H1 (cell line): ENCODE measurements around the gene PSMC3. TPM values are rescaled to one million over a fixed set of nuclear protein-coding genes. Genes with fewer than 3 reads are reported as not detected.

ENCODE experiments used
- BCL11A ChIP-seq, 2 experiments: IDR thresholded peaks; one replicate each; pipeline ENCODE4 v1.6.1; 2011; ENCODE audit warnings: low read depth in 2 of 2, low read length in 2 of 2, mild to moderate bottlenecking in 2 of 2
- polyA plus RNA-seq, 7 experiments: library from polyadenylated mRNA; depleted of rRNA in 3 of 7; stranded (reverse) in 5 of 7; unstranded in 2 of 7; fragments of >200 nt in 5 of 7; fragments of 200-250 nt in 2 of 7; gene quantifications; 1 replicate in 5 of 7; 2 replicates in 1 of 7; 4 replicates in 1 of 7; pipeline versions ENCODE4 v1.2.1 to v1.2.3, GENCODE V29; 2011 to 2013; ENCODE audit warnings: missing spikeins in 2 of 7, mixed read lengths in 2 of 7
- total RNA-seq: library from RNA; stranded (reverse); fragmentation: NEBNext Ultra II Directional; extraction: Animal tissue kit (Norgen Biotek cat#: 25700); gene quantifications from 2 replicates; pipeline ENCODE4 v1.2.1, GENCODE V29; 2021
- TF ChIP-seq, protein P1 (sequence below): fragments of 300-600 bp; sonication (generic); IDR thresholded peaks from 2 replicates; pipeline ENCODE4 v1.7.1; 2012; ENCODE audit warnings: low read length, moderate library complexity, mild to moderate bottlenecking, inconsistent platforms; ENCODE audit not compliant: insufficient replicate concordance

Gene PSMC3
- total and polyA plus RNA-seq, 2 of the 8 experiments (the other 6 are each of a cell fraction or from before 2014, with no cell fraction given), result 105 to 160 TPM

DNA sequence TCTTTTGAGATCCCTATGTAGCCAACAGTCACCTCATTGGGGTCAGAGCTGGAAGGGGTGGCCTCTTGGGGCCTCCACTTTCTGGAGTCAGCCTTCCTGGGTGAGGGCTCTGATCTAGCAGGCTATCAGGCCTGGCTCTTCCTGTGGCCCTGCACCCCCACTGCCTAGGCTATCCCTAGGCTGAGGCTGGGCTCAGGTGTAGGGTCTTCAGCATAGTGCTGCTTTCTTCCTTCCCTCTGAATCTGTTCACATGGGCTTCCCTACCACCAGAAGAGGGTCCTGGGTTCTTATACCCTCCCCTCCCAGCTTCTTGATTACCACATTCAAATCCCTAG, 47.4 kb downstream of the PSMC3 start (continued):
- TF ChIP-seq, protein P1, sequence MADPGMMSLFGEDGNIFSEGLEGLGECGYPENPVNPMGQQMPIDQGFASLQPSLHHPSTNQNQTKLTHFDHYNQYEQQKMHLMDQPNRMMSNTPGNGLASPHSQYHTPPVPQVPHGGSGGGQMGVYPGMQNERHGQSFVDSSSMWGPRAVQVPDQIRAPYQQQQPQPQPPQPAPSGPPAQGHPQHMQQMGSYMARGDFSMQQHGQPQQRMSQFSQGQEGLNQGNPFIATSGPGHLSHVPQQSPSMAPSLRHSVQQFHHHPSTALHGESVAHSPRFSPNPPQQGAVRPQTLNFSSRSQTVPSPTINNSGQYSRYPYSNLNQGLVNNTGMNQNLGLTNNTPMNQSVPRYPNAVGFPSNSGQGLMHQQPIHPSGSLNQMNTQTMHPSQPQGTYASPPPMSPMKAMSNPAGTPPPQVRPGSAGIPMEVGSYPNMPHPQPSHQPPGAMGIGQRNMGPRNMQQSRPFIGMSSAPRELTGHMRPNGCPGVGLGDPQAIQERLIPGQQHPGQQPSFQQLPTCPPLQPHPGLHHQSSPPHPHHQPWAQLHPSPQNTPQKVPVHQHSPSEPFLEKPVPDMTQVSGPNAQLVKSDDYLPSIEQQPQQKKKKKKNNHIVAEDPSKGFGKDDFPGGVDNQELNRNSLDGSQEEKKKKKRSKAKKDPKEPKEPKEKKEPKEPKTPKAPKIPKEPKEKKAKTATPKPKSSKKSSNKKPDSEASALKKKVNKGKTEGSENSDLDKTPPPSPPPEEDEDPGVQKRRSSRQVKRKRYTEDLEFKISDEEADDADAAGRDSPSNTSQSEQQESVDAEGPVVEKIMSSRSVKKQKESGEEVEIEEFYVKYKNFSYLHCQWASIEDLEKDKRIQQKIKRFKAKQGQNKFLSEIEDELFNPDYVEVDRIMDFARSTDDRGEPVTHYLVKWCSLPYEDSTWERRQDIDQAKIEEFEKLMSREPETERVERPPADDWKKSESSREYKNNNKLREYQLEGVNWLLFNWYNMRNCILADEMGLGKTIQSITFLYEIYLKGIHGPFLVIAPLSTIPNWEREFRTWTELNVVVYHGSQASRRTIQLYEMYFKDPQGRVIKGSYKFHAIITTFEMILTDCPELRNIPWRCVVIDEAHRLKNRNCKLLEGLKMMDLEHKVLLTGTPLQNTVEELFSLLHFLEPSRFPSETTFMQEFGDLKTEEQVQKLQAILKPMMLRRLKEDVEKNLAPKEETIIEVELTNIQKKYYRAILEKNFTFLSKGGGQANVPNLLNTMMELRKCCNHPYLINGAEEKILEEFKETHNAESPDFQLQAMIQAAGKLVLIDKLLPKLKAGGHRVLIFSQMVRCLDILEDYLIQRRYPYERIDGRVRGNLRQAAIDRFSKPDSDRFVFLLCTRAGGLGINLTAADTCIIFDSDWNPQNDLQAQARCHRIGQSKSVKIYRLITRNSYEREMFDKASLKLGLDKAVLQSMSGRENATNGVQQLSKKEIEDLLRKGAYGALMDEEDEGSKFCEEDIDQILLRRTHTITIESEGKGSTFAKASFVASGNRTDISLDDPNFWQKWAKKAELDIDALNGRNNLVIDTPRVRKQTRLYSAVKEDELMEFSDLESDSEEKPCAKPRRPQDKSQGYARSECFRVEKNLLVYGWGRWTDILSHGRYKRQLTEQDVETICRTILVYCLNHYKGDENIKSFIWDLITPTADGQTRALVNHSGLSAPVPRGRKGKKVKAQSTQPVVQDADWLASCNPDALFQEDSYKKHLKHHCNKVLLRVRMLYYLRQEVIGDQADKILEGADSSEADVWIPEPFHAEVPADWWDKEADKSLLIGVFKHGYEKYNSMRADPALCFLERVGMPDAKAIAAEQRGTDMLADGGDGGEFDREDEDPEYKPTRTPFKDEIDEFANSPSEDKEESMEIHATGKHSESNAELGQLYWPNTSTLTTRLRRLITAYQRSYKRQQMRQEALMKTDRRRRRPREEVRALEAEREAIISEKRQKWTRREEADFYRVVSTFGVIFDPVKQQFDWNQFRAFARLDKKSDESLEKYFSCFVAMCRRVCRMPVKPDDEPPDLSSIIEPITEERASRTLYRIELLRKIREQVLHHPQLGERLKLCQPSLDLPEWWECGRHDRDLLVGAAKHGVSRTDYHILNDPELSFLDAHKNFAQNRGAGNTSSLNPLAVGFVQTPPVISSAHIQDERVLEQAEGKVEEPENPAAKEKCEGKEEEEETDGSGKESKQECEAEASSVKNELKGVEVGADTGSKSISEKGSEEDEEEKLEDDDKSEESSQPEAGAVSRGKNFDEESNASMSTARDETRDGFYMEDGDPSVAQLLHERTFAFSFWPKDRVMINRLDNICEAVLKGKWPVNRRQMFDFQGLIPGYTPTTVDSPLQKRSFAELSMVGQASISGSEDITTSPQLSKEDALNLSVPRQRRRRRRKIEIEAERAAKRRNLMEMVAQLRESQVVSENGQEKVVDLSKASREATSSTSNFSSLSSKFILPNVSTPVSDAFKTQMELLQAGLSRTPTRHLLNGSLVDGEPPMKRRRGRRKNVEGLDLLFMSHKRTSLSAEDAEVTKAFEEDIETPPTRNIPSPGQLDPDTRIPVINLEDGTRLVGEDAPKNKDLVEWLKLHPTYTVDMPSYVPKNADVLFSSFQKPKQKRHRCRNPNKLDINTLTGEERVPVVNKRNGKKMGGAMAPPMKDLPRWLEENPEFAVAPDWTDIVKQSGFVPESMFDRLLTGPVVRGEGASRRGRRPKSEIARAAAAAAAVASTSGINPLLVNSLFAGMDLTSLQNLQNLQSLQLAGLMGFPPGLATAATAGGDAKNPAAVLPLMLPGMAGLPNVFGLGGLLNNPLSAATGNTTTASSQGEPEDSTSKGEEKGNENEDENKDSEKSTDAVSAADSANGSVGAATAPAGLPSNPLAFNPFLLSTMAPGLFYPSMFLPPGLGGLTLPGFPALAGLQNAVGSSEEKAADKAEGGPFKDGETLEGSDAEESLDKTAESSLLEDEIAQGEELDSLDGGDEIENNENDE, result no peak
- TF ChIP-seq BCL11A (IDR thresholded peaks at IDR 0.05; ENCODE audit: low read depth in 2 of 2, low read length in 2 of 2), result no peak
